ENCODE measurements around the gene ST3GAL5.
"Not testable (repeated sequence)": the region's sequence is repeated elsewhere in the genome, so short reads cannot be mapped to it uniquely, and the experiment has no call there.

The ST3GAL5 gene

GRCh38 chr2:85838181-85838580, 50.6 kb downstream of the ST3GAL5 start:
- H3K9me3 ChIP-seq (ENCODE audit: insufficient read depth, low read length, severe bottlenecking): no peaks in the 10 kb centered on the region
- ATAC-seq (ENCODE audit: insufficient read depth, low read depth): no peak
- H3K4me3 ChIP-seq (ENCODE audit: low read depth in 1 of 2, low read length in 2 of 2): no peak overlapping the region
- no peak overlapping the region for H3K9ac ChIP-seq (ENCODE audit: low read depth, low read length)
- peaks cover 15% of the 10 kb centered on the region for H3K36me3 ChIP-seq (ENCODE audit: insufficient read depth, low read length)
- TF ChIP-seq EZH2 (IDR thresholded peaks at IDR 0.05; ENCODE audit: borderline replicate concordance, low read depth, low read length, severe bottlenecking) (no peak), CTCF (IDR thresholded peaks at IDR 0.05; ENCODE audit: borderline replicate concordance, extremely low read depth, low read length, poor library complexity, severe bottlenecking) (no peak)
- H3K27me3 ChIP-seq (ENCODE audit: insufficient read depth, low read length, poor library complexity): no peaks in the 10 kb centered on the region
- no peak overlapping the region for H3K4me2 ChIP-seq (ENCODE audit: insufficient read depth, low read length)
- no peaks in the 10 kb centered on the region for H3K4me1 ChIP-seq (ENCODE audit: insufficient read depth, low read length)
- H3K27ac ChIP-seq (ENCODE audit: low read length): no peak overlapping the region
- DNase-seq: no peak
- H2AFZ ChIP-seq (ENCODE audit: low read depth, low read length): no peak overlapping the region
- H3K79me2 ChIP-seq (ENCODE audit: insufficient read depth, low read length): no peaks in the 10 kb centered on the region
- H4K20me1 ChIP-seq (ENCODE audit: insufficient read depth, low read length): no peaks in the 10 kb centered on the region

GRCh38 chr2:85834466-85834865, 54.3 kb downstream of the ST3GAL5 start:
- TF ChIP-seq CTCF (IDR thresholded peaks at IDR 0.05; ENCODE audit: borderline replicate concordance, extremely low read depth, low read length, poor library complexity, severe bottlenecking): no peak
- TF ChIP-seq EZH2 (IDR thresholded peaks at IDR 0.05; ENCODE audit: borderline replicate concordance, low read depth, low read length, severe bottlenecking): no peak
- Histone ChIP-seq H3K9ac (ENCODE audit: low read depth, low read length) (no peak overlapping the region), H3K36me3 (ENCODE audit: insufficient read depth, low read length) (peaks cover 2% of the 10 kb centered on the region), H4K20me1 (ENCODE audit: insufficient read depth, low read length) (no peaks in the 10 kb centered on the region), H3K79me2 (ENCODE audit: insufficient read depth, low read length) (no peaks in the 10 kb centered on the region), H3K9me3 (ENCODE audit: insufficient read depth, low read length, severe bottlenecking) (no peaks in the 10 kb centered on the region), H3K4me1 (ENCODE audit: insufficient read depth, low read length) (peaks cover 11% of the 10 kb centered on the region), H3K4me2 (ENCODE audit: insufficient read depth, low read length) (no peak overlapping the region), H3K27ac (ENCODE audit: low read length) (no peak overlapping the region), H3K27me3 (ENCODE audit: insufficient read depth, low read length, poor library complexity) (no peaks in the 10 kb centered on the region), H3K4me3 (ENCODE audit: low read depth in 1 of 2, low read length in 2 of 2) (no peak overlapping the region), H2AFZ (ENCODE audit: low read depth, low read length) (no peak overlapping the region)
- ATAC-seq (ENCODE audit: insufficient read depth, low read depth): no peak
- no peak for DNase-seq

DNA sequence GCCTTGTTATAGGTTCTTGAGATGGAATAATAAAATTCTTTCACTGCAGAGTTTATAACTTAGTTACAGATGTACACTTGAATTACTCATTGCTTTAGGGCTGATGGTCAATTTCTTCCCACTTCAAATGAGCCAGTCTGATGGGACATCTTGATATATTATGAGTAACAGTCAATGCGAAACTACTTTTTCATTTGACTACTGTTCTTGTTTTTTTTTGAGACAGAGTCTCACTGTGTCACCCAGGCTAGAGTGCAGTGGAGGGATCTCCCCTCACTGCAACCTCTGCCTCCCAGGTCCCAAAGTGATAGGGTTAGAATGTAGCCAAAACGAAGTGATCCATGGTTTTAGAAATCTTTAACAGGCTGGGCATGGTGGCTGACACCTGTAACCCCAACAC, 57.1 kb downstream of the ST3GAL5 start:
- Histone ChIP-seq H3K36me3 (ENCODE audit: insufficient read depth, low read length) (no peaks in the 10 kb centered on the region), H3K4me3 (ENCODE audit: low read depth in 1 of 2, low read length in 2 of 2) (no peak overlapping the region), H3K4me2 (ENCODE audit: insufficient read depth, low read length) (no peak overlapping the region), H2AFZ (ENCODE audit: low read depth, low read length) (no peak overlapping the region), H3K9ac (ENCODE audit: low read depth, low read length) (no peak overlapping the region), H3K9me3 (ENCODE audit: insufficient read depth, low read length, severe bottlenecking) (no peaks in the 10 kb centered on the region), H3K27me3 (ENCODE audit: insufficient read depth, low read length, poor library complexity) (no peaks in the 10 kb centered on the region), H3K4me1 (ENCODE audit: insufficient read depth, low read length) (peaks cover 27% of the 10 kb centered on the region), H4K20me1 (ENCODE audit: insufficient read depth, low read length) (no peaks in the 10 kb centered on the region), H3K79me2 (ENCODE audit: insufficient read depth, low read length) (no peaks in the 10 kb centered on the region), H3K27ac (ENCODE audit: low read length) (no peak overlapping the region)
- TF ChIP-seq CTCF (IDR thresholded peaks at IDR 0.05; ENCODE audit: borderline replicate concordance, extremely low read depth, low read length, poor library complexity, severe bottlenecking) (no peak), EZH2 (IDR thresholded peaks at IDR 0.05; ENCODE audit: borderline replicate concordance, low read depth, low read length, severe bottlenecking) (no peak)
- DNase-seq: no peak
- ATAC-seq (ENCODE audit: insufficient read depth, low read depth): no peak

DNA sequence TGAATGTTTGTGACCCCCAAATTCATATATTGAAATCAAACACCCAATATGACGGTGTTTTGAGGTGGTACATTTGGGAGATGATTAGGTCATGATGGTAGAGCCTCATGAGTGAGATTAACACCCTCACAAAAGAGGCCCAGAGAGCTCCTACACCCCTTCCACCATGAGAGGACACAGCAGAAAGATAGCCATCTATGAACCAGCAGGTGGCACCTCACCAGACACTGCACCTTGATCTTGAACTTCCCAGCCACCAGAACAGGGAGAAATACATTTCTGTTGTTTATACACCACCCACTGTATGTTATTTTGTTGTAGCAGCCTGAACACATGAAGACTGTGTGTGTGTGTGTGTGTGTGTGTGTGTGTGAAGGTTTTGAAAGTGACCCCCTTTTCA, 58.1 kb downstream of the ST3GAL5 start:
- Histone ChIP-seq H3K36me3 (ENCODE audit: insufficient read depth, low read length) (no peaks in the 10 kb centered on the region), H3K9me3 (ENCODE audit: insufficient read depth, low read length, severe bottlenecking) (no peaks in the 10 kb centered on the region), H2AFZ (ENCODE audit: low read depth, low read length) (no peak overlapping the region), H3K4me3 (ENCODE audit: low read depth in 1 of 2, low read length in 2 of 2) (no peak overlapping the region), H3K27me3 (ENCODE audit: insufficient read depth, low read length, poor library complexity) (no peaks in the 10 kb centered on the region), H3K4me1 (ENCODE audit: insufficient read depth, low read length) (peaks cover 27% of the 10 kb centered on the region), H3K9ac (ENCODE audit: low read depth, low read length) (no peak overlapping the region), H3K4me2 (ENCODE audit: insufficient read depth, low read length) (no peak overlapping the region), H4K20me1 (ENCODE audit: insufficient read depth, low read length) (no peaks in the 10 kb centered on the region), H3K27ac (ENCODE audit: low read length) (no peak overlapping the region), H3K79me2 (ENCODE audit: insufficient read depth, low read length) (no peaks in the 10 kb centered on the region)
- TF ChIP-seq CTCF (IDR thresholded peaks at IDR 0.05; ENCODE audit: borderline replicate concordance, extremely low read depth, low read length, poor library complexity, severe bottlenecking): peak; percentile 53
- no peak for TF ChIP-seq EZH2 (IDR thresholded peaks at IDR 0.05; ENCODE audit: borderline replicate concordance, low read depth, low read length, severe bottlenecking)
- ATAC-seq (ENCODE audit: insufficient read depth, low read depth) (no peak), DNase-seq (no peak)

DNA sequence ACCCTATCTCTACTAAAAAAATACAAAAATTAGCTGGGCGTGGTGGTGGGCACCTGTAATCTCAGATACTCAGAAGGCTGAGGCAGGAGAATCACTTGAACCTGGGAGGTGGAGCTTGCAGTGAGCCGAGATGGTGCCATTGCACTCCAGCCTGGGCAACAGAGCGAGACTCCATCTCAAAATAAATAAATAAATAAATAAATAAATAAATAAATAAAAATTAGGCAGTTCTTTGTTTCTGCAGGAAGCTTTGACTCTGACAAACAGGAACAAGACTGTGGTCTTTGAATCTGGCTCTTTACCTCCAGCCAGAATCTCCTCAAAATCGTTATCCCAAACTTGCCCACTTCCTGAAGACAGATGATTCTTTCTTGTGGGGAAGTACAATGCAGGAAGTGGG, 59.4 kb downstream of the ST3GAL5 start:
- not testable (repeated sequence) for H2AFZ ChIP-seq (ENCODE audit: low read depth, low read length); DNase-seq; H3K9ac ChIP-seq (ENCODE audit: low read depth, low read length); H4K20me1 ChIP-seq (ENCODE audit: insufficient read depth, low read length); H3K27me3 ChIP-seq (ENCODE audit: insufficient read depth, low read length, poor library complexity); ATAC-seq (ENCODE audit: insufficient read depth, low read depth); H3K4me3 ChIP-seq (ENCODE audit: low read depth in 1 of 2, low read length in 2 of 2); H3K4me2 ChIP-seq (ENCODE audit: insufficient read depth, low read length); H3K9me3 ChIP-seq (ENCODE audit: insufficient read depth, low read length, severe bottlenecking); H3K36me3 ChIP-seq (ENCODE audit: insufficient read depth, low read length); H3K79me2 ChIP-seq (ENCODE audit: insufficient read depth, low read length)
- peaks cover 27% of the 10 kb centered on the region for H3K4me1 ChIP-seq (ENCODE audit: insufficient read depth, low read length)
- H3K27ac ChIP-seq (ENCODE audit: low read length): peak overlapping the region; percentile 34; the same call in 1 of the 2 replicates
